22Rv1 (cell line): ENCODE data around the gene NMT2.

Experiments used
- H3K27ac ChIP-seq: fragments of 450-650 bp; 2 replicates; pipeline ENCODE4 v1.5.1; 2017
- CTCF ChIP-seq: fragments of 450-650 bp; IDR thresholded peaks from 2 replicates; pipeline ENCODE4 v1.5.1; 2017; ENCODE audit warnings: mild to moderate bottlenecking
- ZFX ChIP-seq: fragments of 450-650 bp; IDR thresholded peaks from 2 replicates; pipeline ENCODE4 v1.6.1; 2017; ENCODE audit warnings: antibody characterized with exemption, borderline replicate concordance

Gene NMT2

GRCh38 chr10:15196021-15196834 lies 27.7 kb upstream of the NMT2 start:
- no peak for TF ChIP-seq CTCF
- no peak for TF ChIP-seq ZFX

GRCh38 chr10:15189133-15189885 lies 20.8 kb upstream of the NMT2 start:
- H3K27ac ChIP-seq = no peak overlapping the region
- TF ChIP-seq CTCF = no peak

More at GRCh38 chr10:15196021-15196834, 27.7 kb upstream of the NMT2 start:
- H3K27ac ChIP-seq = no peak overlapping the region

GRCh38 chr10:15188603-15189002 lies 20.1 kb upstream of the NMT2 start:
- no peak for TF ChIP-seq CTCF
- no peak for TF ChIP-seq ZFX
- H3K27ac ChIP-seq = no peak overlapping the region

- TF ChIP-seq ZFX (no peak), CTCF (no peak)
- H3K27ac ChIP-seq = no peak overlapping the region
Measured at GRCh38 chr10:15183689-15184481, 15.4 kb upstream of the NMT2 start.

- no peak overlapping the region for H3K27ac ChIP-seq
- TF ChIP-seq CTCF = no peak
- no peak for TF ChIP-seq ZFX
Measured at GRCh38 chr10:15182540-15183207, 14.2 kb upstream of the NMT2 start.

- no peak for TF ChIP-seq CTCF
- no peak overlapping the region for H3K27ac ChIP-seq
Measured at GRCh38 chr10:15181576-15182156, 13.2 kb upstream of the NMT2 start.
